GM12801 (cell line): Measurements from ENCODE around the gene DCXR.

ENCODE experiments used
- TF ChIP-seq, protein P1 (sequence below): IDR thresholded peaks from one replicate; pipeline ENCODE4 v1.5.1; 2011; ENCODE audit warnings: control low read depth; ENCODE audit not compliant: insufficient read length; ENCODE audit errors: extremely low read depth

Gene DCXR

GRCh38 chr17:82060614-82061013, 23.1 kb upstream of the DCXR start:
- TF ChIP-seq, protein P1, sequence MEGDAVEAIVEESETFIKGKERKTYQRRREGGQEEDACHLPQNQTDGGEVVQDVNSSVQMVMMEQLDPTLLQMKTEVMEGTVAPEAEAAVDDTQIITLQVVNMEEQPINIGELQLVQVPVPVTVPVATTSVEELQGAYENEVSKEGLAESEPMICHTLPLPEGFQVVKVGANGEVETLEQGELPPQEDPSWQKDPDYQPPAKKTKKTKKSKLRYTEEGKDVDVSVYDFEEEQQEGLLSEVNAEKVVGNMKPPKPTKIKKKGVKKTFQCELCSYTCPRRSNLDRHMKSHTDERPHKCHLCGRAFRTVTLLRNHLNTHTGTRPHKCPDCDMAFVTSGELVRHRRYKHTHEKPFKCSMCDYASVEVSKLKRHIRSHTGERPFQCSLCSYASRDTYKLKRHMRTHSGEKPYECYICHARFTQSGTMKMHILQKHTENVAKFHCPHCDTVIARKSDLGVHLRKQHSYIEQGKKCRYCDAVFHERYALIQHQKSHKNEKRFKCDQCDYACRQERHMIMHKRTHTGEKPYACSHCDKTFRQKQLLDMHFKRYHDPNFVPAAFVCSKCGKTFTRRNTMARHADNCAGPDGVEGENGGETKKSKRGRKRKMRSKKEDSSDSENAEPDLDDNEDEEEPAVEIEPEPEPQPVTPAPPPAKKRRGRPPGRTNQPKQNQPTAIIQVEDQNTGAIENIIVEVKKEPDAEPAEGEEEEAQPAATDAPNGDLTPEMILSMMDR, result no peak

- TF ChIP-seq, protein P1, result no peak
Observed at GRCh38 chr17:82060001-82060380, 22.5 kb upstream of the DCXR start.

DNA sequence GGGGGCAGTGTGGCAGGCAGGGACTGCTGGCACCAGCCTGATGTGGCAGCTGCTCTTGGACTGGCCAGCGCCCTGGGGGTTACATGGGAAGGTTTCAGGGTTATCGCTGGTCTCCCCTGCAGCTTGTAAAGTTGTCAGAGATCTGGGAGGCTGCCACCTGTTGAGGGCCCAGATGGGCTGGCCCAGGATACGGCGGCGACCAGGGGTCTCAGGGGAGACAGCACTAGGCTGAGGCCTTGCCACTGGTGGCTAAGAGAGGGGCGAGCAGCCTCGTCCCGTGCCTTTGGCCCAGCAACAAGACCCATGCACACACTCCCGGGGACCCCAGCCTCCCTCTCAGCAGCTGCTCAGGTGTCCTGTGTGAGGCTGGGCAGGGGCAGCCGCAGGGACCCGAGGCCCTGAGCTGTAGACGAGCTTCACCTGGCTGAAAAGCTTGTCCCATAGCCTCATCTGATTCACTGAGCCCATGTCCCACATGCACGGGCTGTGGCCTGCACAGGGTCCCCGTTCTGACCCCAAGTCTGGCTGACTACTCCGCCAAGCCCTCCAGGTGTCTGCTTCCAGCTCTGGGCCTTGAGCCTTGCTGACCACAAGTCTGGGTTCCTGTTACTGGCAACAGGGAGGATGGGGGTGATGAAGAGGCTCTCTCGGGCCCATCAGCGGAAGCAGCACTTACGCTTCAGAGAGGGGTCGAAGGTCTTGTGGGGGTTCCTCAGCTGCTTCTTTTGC, 21.9 kb upstream of the DCXR start:
- TF ChIP-seq, protein P1, result no peak

GRCh38 chr17:82058855-82059249, 21.4 kb upstream of the DCXR start:
- TF ChIP-seq, protein P1, result no peak

GRCh38 chr17:82058230-82058854, 20.8 kb upstream of the DCXR start:
- TF ChIP-seq, protein P1, result no peak

- TF ChIP-seq, protein P1, result no peak
Observed at GRCh38 chr17:82056729-82057621, 19.5 kb upstream of the DCXR start.
